Measurements from ENCODE around the gene PSMD2. TPM values are rescaled to one million over a fixed set of nuclear protein-coding genes. Genes with fewer than 3 reads are reported as not detected.

Gene PSMD2
- polyA plus RNA-seq, 1 donor from 2014 or later: 319 TPM

DNA sequence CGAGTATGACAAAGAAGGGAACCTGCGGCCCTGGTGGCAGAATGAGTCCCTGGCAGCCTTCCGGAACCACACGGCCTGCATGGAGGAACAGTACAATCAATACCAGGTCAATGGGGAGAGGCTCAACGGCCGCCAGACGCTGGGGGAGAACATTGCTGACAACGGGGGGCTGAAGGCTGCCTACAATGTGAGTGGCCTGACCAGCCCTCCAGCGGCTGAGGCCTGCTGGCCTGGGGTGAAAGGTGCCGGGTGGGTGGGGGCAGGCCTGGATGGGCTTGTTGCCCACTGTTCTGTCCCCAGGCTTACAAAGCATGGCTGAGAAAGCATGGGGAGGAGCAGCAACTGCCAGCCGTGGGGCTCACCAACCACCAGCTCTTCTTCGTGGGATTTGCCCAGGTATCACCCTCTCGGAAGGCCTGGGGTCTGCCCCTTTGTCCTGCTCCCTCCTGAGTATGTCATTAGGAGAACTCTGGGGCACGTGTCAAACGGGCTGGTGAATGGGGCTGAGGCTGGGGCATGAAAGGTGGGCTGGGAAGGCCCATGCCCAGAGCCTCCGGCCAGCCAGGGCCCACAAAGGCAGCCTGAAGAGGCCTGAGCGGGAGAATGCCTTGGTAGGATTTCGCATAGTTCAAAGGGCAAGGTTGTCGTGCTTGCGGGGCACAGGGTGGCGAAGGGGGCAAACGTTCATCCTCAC, 7.8 kb upstream of the PSMD2 start:
- Histone ChIP-seq H2AFZ (ENCODE audit: low read depth, low read length) (no peak overlapping the region), H3K27me3 (ENCODE audit: insufficient read depth, low read depth, low read length) (no peaks in the 10 kb centered on the region), H3K4me3 (ENCODE audit: low read length) (no peak overlapping the region), H3K79me2 (replicated peaks; ENCODE audit: insufficient read depth, low read length) (no peaks in the 10 kb centered on the region), H3K36me3 (ENCODE audit: insufficient read depth, low read length) (no peaks in the 10 kb centered on the region), H3K4me2 (ENCODE audit: low read length) (no peak overlapping the region), H3K27ac (ENCODE audit: low read length) (no peak overlapping the region), H4K20me1 (ENCODE audit: insufficient read depth) (no peaks in the 10 kb centered on the region), H3F3A (ENCODE audit: insufficient read depth, low read length, poor library complexity, severe bottlenecking) (no peaks in the 10 kb centered on the region), H3K9me2 (ENCODE audit: insufficient read depth, low read length) (no peaks in the 10 kb centered on the region), H3K9ac (ENCODE audit: low read length) (no peak overlapping the region), H3K9me3 (ENCODE audit: low read length) (no peaks in the 10 kb centered on the region)
- no peak for TF ChIP-seq RAD21 (conservative IDR thresholded peaks at IDR 0.05)

DNA sequence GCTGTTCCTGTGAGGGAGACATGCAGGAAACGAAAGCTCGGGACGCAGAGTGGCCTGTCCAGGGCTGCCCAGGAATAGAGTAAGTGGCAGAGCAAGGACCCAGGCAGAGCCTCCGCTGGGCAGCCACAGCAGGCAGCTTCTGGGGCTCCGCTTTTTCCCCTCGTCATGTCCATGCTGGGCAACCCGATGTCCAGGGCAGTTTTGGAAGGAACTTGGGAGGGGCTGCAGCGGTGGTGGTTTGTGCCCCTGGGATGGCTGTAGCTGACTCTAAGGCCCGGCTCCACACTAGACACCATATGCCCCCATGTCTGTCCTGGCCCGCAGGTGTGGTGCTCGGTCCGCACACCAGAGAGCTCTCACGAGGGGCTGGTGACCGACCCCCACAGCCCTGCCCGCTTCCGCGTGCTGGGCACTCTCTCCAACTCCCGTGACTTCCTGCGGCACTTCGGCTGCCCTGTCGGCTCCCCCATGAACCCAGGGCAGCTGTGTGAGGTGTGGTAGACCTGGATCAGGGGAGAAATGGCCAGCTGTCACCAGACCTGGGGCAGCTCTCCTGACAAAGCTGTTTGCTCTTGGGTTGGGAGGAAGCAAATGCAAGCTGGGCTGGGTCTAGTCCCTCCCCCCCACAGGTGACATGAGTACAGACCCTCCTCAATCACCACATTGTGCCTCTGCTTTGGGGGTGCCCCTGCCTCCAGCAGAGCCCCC, 7.1 kb upstream of the PSMD2 start:
- Histone ChIP-seq H3K4me2 (ENCODE audit: low read length) (no peak overlapping the region), H4K20me1 (ENCODE audit: insufficient read depth) (no peaks in the 10 kb centered on the region), H3K36me3 (ENCODE audit: insufficient read depth, low read length) (no peaks in the 10 kb centered on the region), H3F3A (ENCODE audit: insufficient read depth, low read length, poor library complexity, severe bottlenecking) (no peaks in the 10 kb centered on the region), H3K27me3 (ENCODE audit: insufficient read depth, low read depth, low read length) (no peaks in the 10 kb centered on the region), H3K27ac (ENCODE audit: low read length) (no peak overlapping the region), H3K9me3 (ENCODE audit: low read length) (no peaks in the 10 kb centered on the region), H2AFZ (ENCODE audit: low read depth, low read length) (no peak overlapping the region), H3K9me2 (ENCODE audit: insufficient read depth, low read length) (no peaks in the 10 kb centered on the region), H3K4me3 (ENCODE audit: low read length) (no peak overlapping the region), H3K79me2 (replicated peaks; ENCODE audit: insufficient read depth, low read length) (no peaks in the 10 kb centered on the region), H3K9ac (ENCODE audit: low read length) (no peak overlapping the region)
- TF ChIP-seq EP300 (conservative IDR thresholded peaks at IDR 0.05; ENCODE audit: poor library complexity, severe bottlenecking) (no peak), SMC3 (conservative IDR thresholded peaks at IDR 0.05; ENCODE audit: poor library complexity) (no peak), RAD21 (conservative IDR thresholded peaks at IDR 0.05) (no peak), TAF1 (IDR thresholded peaks at IDR 0.05; ENCODE audit: low read depth) (no peak), POLR2AphosphoS5 (IDR thresholded peaks at IDR 0.05) (no peak), MXI1 (conservative IDR thresholded peaks at IDR 0.05; ENCODE audit: poor library complexity, severe bottlenecking) (no peak), EZH2 (IDR thresholded peaks at IDR 0.05; ENCODE audit: borderline replicate concordance, insufficient read depth, low read length, poor library complexity, severe bottlenecking) (no peak)
- TF ChIP-seq, protein P1, sequence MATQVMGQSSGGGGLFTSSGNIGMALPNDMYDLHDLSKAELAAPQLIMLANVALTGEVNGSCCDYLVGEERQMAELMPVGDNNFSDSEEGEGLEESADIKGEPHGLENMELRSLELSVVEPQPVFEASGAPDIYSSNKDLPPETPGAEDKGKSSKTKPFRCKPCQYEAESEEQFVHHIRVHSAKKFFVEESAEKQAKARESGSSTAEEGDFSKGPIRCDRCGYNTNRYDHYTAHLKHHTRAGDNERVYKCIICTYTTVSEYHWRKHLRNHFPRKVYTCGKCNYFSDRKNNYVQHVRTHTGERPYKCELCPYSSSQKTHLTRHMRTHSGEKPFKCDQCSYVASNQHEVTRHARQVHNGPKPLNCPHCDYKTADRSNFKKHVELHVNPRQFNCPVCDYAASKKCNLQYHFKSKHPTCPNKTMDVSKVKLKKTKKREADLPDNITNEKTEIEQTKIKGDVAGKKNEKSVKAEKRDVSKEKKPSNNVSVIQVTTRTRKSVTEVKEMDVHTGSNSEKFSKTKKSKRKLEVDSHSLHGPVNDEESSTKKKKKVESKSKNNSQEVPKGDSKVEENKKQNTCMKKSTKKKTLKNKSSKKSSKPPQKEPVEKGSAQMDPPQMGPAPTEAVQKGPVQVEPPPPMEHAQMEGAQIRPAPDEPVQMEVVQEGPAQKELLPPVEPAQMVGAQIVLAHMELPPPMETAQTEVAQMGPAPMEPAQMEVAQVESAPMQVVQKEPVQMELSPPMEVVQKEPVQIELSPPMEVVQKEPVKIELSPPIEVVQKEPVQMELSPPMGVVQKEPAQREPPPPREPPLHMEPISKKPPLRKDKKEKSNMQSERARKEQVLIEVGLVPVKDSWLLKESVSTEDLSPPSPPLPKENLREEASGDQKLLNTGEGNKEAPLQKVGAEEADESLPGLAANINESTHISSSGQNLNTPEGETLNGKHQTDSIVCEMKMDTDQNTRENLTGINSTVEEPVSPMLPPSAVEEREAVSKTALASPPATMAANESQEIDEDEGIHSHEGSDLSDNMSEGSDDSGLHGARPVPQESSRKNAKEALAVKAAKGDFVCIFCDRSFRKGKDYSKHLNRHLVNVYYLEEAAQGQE (IDR thresholded peaks at IDR 0.05; ENCODE audit: borderline replicate concordance): no peak
- TF ChIP-seq, protein P2, sequence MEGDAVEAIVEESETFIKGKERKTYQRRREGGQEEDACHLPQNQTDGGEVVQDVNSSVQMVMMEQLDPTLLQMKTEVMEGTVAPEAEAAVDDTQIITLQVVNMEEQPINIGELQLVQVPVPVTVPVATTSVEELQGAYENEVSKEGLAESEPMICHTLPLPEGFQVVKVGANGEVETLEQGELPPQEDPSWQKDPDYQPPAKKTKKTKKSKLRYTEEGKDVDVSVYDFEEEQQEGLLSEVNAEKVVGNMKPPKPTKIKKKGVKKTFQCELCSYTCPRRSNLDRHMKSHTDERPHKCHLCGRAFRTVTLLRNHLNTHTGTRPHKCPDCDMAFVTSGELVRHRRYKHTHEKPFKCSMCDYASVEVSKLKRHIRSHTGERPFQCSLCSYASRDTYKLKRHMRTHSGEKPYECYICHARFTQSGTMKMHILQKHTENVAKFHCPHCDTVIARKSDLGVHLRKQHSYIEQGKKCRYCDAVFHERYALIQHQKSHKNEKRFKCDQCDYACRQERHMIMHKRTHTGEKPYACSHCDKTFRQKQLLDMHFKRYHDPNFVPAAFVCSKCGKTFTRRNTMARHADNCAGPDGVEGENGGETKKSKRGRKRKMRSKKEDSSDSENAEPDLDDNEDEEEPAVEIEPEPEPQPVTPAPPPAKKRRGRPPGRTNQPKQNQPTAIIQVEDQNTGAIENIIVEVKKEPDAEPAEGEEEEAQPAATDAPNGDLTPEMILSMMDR (IDR thresholded peaks at IDR 0.05; ENCODE audit: poor library complexity, severe bottlenecking): no peak

Measured in neural cell (in vitro differentiated cells).